Activated CD4-positive, alpha-beta memory T cell treated with anti-CD3 and anti-CD28 coated beads for 36 hours (primary cell): Measurements from ENCODE around the gene AIRE. TPM values are rescaled to one million over a fixed set of nuclear protein-coding genes. Genes with fewer than 3 reads are reported as not detected.

ENCODE experiments used
- CTCF ChIA-PET: fragments of 350-600 bp; sonication (Branson Sonifier 250); formaldehyde crosslinking; loops from one replicate; lab custom pipeline; 2021; ENCODE audit warnings: antibody characterized with exemption, inconsistent platforms; lab: Charles Lee
- POLR2A ChIA-PET: fragments of 350-600 bp; sonication (Branson Sonifier 250); formaldehyde crosslinking; loops from one replicate; lab custom pipeline; 2021; ENCODE audit warnings: antibody characterized with exemption; lab: Charles Lee
- DNase-seq: peaks from one replicate; pipeline ENCODE4 v3.0.0-alpha.2; 2020
- H3K27ac Mint-ChIP-seq: one replicate; pipeline ENCODE4 v1.8.0; 2021; ENCODE audit warnings: mixed read lengths
- H3K27me3 Mint-ChIP-seq: one replicate; pipeline ENCODE4 v1.8.0; 2021; ENCODE audit warnings: mixed read lengths
- H3K36me3 Mint-ChIP-seq: one replicate; pipeline ENCODE4 v1.8.0; 2021; ENCODE audit warnings: mixed read lengths
- H3K4me1 Mint-ChIP-seq: one replicate; pipeline ENCODE4 v1.8.0; 2021; ENCODE audit warnings: low read depth, mixed read lengths
- H3K4me3 Mint-ChIP-seq: one replicate; pipeline ENCODE4 v1.8.0; 2021; ENCODE audit warnings: mild to moderate bottlenecking, mixed read lengths
- H3K9me3 Mint-ChIP-seq: one replicate; pipeline ENCODE4 v1.8.0; 2021; ENCODE audit warnings: mixed read lengths
- intact Hi-C: fragments of 100-400 bp; cut with micrococcal nuclease; formaldehyde crosslinking; loops from one replicate; pipeline ENCODE4 v1.15.1; 2023
- total RNA-seq, 2 experiments: library from RNA; stranded (reverse); gene quantifications; one replicate each; pipeline ENCODE4 v1.2.3, GENCODE V29; 2021

AIRE gene
- total RNA-seq, 2 experiments from 2014 or later = not detected

DNA sequence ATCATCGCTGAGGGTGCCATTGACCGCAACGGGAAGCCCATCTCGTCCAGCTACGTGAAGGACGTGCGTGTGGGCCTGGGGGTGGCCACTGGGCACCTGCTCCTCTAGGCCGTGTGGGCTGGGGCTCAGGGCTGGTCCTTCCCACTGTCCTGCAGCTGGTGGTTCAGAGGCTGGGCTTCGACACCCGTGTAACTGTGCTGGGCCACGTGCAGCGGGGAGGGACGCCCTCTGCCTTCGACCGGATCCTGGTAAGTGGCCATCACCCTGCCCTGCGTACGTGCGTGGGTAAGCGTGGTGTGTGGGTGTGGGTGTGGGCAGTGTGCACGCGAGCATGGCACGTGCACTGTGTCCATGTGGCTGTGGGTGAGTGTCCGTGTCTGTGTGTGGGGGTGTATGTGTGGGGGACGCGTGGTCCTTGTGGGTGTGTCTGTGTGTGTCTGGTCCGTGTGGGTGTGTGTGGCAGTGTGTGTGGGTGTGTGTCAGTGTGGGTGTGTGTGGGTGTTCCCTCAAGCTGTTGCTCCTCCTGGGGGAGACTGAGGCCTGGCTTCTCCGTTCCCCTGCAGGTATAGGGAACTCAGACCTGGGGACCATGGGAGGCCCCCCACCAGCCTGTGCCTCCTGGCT is 30.7 kb downstream of the AIRE start:
- Mint-ChIP-seq H3K27ac (no peak overlapping the region), H3K4me3 (no peak overlapping the region), H3K27me3 (no peaks in the 10 kb centered on the region), H3K36me3 (peaks cover 18% of the 10 kb centered on the region), H3K9me3 (no peaks in the 10 kb centered on the region), H3K4me1 (no peaks in the 10 kb centered on the region)
- intact Hi-C loops = no loop called here
- ChIA-PET POLR2A (no interaction called here), CTCF (interaction anchor here (0.7 kb wide), 1 partner anchor 13 kb away, joined by 3 read pairs; no protein-coding TSS in a partner anchor)
- no peak for DNase-seq

DNA sequence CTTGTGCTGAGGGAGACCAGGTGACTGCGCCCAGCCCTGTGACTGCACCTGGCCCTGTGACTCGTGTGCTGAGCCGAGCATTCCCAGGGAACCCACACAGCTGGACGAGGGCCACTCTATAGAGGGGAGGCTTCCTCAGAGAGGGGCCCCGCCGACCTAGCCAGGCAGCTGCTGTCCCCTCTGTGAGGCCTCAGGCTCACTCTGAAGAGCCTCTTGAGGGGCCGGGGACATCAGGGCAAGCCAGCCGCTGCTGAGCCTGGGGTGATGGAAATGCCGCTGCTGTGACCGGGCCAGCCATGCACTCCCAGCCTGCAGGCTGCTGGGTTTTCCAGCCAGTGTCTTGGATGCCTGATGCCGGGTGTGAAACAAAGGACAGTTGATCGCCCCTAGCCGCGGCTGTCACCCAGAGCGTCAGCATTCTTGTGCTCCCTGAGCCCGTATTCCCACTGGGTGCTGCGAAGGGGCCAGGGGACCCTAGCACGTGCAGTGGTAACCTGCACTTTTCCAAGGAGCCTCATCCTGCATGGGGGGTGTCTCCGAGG is 31.6 kb downstream of the AIRE start:
- Mint-ChIP-seq H3K36me3 (peaks cover 12% of the 10 kb centered on the region), H3K27ac (no peak overlapping the region), H3K4me1 (no peaks in the 10 kb centered on the region), H3K9me3 (no peaks in the 10 kb centered on the region), H3K4me3 (no peak overlapping the region), H3K27me3 (no peaks in the 10 kb centered on the region)
- ChIA-PET POLR2A (no interaction called here), CTCF (no interaction called here)
- no peak for DNase-seq
- intact Hi-C loops = no loop called here

DNA sequence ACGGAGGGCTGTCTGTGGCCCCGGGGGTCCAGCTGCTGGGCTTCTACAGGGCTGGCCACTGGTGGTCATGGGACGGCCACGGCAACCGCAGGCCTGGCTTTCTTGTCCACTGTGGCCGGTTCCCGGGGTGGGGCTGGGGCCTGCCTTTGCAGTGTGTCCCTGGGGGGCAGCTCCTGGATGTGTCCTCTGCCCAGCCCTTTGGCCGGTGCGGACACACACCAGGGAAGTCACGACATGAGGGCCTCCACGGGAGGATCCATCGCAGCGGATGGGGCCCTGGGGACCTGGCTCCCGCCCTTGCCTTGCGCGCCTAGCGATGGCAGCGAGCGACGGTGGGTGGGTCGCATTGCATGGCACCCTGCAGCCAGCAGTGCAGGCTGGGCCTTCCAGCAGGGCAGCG is 32.2 kb downstream of the AIRE start:
- Mint-ChIP-seq H3K27me3 (no peaks in the 10 kb centered on the region), H3K27ac (no peak overlapping the region), H3K36me3 (peaks cover 10% of the 10 kb centered on the region), H3K4me3 (no peak overlapping the region), H3K9me3 (no peaks in the 10 kb centered on the region), H3K4me1 (no peaks in the 10 kb centered on the region)
- DNase-seq = no peak
- CTCF ChIA-PET = no interaction called here
- POLR2A ChIA-PET = no interaction called here
- intact Hi-C loops = no loop called here

DNA sequence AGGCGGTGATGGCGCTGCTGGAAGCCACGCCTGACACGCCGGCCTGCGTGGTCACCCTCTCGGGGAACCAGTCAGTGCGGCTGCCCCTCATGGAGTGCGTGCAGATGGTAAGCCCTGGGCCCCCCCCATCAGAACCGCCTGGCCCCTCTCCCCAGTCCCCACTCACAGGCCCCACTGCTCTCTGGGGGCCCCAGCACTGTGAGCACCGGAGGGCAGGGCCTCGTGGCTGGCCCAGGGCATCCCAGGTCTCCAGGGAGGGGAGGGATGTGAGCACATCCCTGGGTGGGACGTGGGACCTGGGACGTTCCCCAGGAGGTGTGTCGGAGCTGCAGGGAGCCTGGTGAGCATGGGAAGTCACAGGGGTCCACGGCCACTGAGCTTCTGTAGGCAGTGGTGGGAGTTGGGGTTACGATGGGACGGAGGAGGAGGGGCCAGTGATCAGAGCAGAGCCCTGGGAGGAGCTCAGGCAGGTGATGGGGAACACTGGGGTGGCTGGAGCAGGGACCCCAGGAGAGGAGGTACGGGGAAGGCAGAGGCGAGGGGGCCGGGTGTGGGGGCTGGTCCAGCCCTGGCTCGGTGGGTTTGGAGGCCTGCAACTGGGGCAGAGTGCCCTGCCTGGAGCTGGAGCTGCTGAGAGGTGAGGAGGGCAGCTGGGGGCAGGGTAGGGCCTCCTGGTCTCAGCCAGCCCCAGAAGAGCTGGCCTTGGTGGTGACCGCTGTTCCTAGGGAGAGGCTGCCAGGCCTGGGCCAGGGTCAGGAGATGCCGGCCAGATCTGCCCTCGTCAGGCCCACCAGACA is 33.0 kb downstream of the AIRE start:
- H3K4me3 Mint-ChIP-seq = no peak overlapping the region
- no peak for DNase-seq
- H3K9me3 Mint-ChIP-seq = no peaks in the 10 kb centered on the region
- H3K27ac Mint-ChIP-seq = no peak overlapping the region
- CTCF ChIA-PET = interaction anchor here (0.5 kb wide), 1 partner anchor 20 kb away, joined by 3 read pairs; no protein-coding TSS in a partner anchor
- intact Hi-C loops = no loop called here
- H3K4me1 Mint-ChIP-seq = no peaks in the 10 kb centered on the region
- H3K36me3 Mint-ChIP-seq = peaks cover 12% of the 10 kb centered on the region
- no peaks in the 10 kb centered on the region for H3K27me3 Mint-ChIP-seq
- POLR2A ChIA-PET = interaction anchor here (0.5 kb wide), 1 partner anchor 262 kb away, joined by 3 read pairs; no protein-coding TSS in a partner anchor

DNA sequence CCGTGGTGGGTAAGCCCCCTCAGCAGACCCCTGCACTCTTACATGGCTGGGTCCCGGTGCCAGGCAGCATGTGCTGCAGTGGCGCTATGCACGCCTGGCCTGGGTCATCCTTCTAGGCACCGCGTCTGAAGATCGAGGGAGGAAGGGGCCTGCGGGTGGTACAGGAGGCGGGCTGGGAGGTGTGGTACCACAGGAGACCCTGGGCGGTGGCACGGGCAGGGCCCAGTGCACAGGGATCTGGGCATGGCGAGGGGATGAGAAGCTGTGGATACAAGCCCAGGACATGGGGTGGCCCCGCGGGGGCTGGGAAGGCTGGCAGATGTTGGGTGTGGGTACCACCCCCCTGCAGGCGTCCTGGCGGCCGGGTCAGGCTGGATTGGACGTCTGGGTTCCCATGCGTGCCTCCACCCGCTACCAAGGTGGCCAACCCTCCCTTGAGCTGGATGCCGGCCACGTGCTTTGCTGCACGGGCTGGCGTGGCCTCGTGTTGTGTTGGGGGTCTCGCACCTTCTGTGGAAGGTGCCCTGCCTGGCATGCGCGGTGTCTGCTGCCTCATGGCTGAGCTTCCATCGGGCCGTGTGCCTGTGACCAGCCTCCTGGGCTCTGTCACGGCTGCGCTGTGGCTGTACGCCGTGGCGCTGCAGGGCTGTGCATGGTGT is 33.9 kb downstream of the AIRE start:
- DNase-seq = no peak
- ChIA-PET CTCF (interaction anchor here (0.5 kb wide), 1 partner anchor 21 kb away, joined by 3 read pairs; no protein-coding TSS in a partner anchor), POLR2A (no interaction called here)
- Mint-ChIP-seq H3K4me1 (no peaks in the 10 kb centered on the region), H3K27me3 (no peaks in the 10 kb centered on the region), H3K4me3 (no peak overlapping the region), H3K9me3 (no peaks in the 10 kb centered on the region), H3K36me3 (peaks cover 12% of the 10 kb centered on the region), H3K27ac (no peak overlapping the region)
- intact Hi-C loops = no loop called here

DNA sequence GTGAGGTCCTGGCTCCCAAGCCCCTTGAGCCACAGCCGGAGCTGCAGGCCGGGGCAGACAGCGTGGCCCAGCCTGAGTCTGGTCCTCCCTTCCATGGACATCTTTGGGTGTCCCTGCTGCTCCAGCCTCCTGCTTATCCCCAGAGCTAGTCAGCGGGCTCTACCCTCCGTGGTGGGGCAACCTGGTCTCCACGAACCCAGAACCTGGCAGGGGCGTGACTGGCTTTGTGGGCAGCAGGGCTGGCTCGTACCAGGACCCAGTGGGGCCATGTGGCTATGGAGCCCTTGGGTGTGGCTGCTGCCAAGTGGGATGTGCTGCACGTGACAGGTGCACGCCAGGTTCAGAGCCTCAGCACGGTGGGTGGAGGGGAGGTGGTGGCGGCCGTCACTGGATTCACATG is 35.2 kb downstream of the AIRE start:
- Mint-ChIP-seq H3K4me1 (no peaks in the 10 kb centered on the region), H3K4me3 (no peak overlapping the region), H3K36me3 (peaks cover 10% of the 10 kb centered on the region), H3K27ac (no peak overlapping the region), H3K9me3 (no peaks in the 10 kb centered on the region), H3K27me3 (no peaks in the 10 kb centered on the region)
- intact Hi-C loops = no loop called here
- POLR2A ChIA-PET = no interaction called here
- CTCF ChIA-PET = no interaction called here
- DNase-seq = no peak

DNA sequence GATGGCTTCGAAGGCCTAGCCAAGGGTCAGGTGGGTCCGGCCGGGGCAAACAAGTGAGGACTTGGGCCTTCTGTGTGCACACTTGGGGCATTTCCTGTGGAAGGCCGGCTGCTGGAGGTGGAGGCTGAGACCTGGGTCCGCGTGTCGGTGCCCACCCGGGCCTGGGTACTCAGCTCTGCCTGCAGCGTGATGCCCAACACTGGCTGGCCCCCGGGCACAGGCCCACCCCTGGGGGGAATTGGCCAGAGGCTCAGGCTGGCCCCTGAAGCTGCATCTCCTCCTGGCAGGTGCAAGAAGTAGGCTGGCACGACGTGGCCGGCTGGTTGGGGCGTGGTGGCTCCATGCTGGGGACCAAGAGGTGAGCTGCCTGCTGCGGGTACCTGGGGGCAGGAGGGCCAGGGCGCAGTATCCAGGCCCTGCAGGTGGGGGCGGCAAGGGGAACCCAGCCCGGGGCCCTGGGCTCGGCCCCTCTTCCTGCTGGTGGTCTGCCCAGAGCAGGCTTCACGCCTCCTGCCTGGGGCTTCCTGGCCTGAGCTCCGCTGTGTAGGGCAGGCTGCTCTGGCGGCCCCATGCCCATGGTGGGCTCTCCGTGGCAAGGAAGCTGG is 36.3 kb downstream of the AIRE start:
- H3K27me3 Mint-ChIP-seq = no peaks in the 10 kb centered on the region
- CTCF ChIA-PET = no interaction called here
- DNase-seq = no peak
- H3K9me3 Mint-ChIP-seq = no peaks in the 10 kb centered on the region
- intact Hi-C loops = no loop called here
- H3K36me3 Mint-ChIP-seq = peaks cover 8% of the 10 kb centered on the region
- no peak overlapping the region for H3K4me3 Mint-ChIP-seq
- no peaks in the 10 kb centered on the region for H3K4me1 Mint-ChIP-seq
- H3K27ac Mint-ChIP-seq = no peak overlapping the region
- POLR2A ChIA-PET = no interaction called here

DNA sequence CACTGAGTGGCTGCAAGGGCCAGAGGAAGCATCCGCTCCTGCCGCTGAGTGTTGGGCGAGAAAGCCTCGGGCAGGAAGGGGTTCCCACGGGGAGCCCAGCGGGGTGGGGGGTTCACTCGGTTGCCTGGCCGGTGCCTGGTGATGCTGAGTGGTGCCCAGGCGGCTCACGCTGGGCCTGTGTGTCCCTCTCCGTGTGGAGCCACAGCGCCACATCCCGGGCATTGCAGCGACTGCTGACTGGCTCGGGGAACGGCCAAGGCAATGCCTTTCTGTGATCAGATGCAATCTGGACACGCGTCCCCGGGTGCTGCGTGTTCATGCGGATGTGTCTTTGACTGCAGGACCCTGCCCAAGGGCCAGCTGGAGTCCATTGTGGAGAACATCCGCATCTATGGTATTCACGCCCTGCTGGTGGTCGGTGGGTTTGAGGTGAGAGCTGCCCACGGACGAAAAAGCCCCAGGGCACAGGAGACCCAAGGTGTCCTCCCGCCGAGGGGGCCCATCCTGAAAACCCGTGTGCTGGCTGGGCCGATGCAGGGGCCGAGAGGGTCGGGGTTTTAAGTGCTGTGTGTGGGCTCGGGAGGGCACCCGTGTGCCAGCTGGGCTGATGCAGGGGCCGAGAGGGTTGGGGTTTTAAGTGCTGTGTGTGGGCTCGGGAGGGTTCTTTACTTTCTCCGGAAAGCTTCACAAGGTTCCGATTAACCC is 37.1 kb downstream of the AIRE start:
- H3K36me3 Mint-ChIP-seq = peaks cover 8% of the 10 kb centered on the region
- POLR2A ChIA-PET = no interaction called here
- intact Hi-C loops = no loop called here

DNA sequence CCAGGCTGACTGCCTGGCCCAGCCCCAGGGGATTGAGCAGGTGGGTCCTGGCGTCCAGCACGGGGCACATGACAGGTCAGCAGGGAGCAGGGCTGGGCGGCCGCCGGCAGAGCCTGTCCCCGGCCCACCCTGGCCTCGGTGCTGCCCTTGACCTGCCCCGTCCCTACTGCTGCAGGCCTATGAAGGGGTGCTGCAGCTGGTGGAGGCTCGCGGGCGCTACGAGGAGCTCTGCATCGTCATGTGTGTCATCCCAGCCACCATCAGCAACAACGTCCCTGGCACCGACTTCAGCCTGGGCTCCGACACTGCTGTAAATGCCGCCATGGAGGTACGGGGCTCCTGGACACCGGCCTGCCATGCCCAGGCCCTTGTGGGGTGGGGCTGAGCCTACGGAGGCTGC is 37.9 kb downstream of the AIRE start:
- Mint-ChIP-seq H3K27ac (no peak overlapping the region), H3K4me1 (no peaks in the 10 kb centered on the region), H3K27me3 (no peaks in the 10 kb centered on the region), H3K36me3 (peaks cover 8% of the 10 kb centered on the region), H3K9me3 (no peaks in the 10 kb centered on the region), H3K4me3 (no peak overlapping the region)
- CTCF ChIA-PET = no interaction called here
- no peak for DNase-seq
- intact Hi-C loops = no loop called here
- POLR2A ChIA-PET = no interaction called here

More for the DNA sequence above, 37.1 kb downstream of the AIRE start:
- no peak for DNase-seq
- Mint-ChIP-seq H3K4me3 (no peak overlapping the region), H3K27ac (no peak overlapping the region), H3K9me3 (no peaks in the 10 kb centered on the region), H3K27me3 (no peaks in the 10 kb centered on the region), H3K4me1 (no peaks in the 10 kb centered on the region)
- CTCF ChIA-PET = no interaction called here

DNA sequence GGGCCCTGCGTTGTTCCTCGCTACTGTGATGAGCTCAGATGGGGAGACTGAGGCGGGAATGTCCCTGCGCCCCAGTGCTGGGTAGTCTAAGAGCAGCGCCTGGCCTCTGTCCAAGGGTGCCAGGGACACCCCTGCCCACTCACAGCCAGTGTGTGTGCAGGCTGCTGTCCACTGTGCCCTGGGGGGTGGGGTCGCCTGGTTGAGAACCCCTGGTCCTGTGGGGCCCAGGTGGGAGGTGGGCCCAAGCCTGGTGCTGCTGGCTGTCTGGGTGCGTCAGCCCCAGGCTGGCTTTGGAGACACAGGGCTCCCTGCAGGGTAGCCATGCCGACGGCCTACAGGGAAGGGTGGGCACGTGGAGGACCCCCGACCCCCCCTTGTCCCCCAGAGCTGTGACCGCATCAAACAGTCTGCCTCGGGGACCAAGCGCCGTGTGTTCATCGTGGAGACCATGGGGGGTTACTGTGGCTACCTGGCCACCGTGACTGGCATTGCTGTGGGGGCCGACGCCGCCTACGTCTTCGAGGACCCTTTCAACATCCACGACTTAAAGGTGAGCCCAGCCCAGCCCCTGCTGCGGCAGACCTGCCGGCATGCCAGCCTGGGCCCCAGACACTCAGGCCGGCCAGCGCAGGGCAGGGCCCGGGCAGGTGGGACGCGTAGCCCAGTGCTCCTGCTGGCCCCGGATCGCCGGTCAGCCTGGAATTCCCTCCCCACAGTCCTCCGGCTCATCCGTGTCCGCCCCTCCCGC is 38.6 kb downstream of the AIRE start:
- intact Hi-C loops = no loop called here
- no peak for DNase-seq
- peaks cover 6% of the 10 kb centered on the region for H3K36me3 Mint-ChIP-seq
- ChIA-PET POLR2A (no interaction called here), CTCF (no interaction called here)
- H3K27me3 Mint-ChIP-seq = no peaks in the 10 kb centered on the region
- H3K4me3 Mint-ChIP-seq = no peak overlapping the region
- H3K4me1 Mint-ChIP-seq = no peaks in the 10 kb centered on the region
- H3K27ac Mint-ChIP-seq = no peak overlapping the region
- H3K9me3 Mint-ChIP-seq = no peaks in the 10 kb centered on the region

DNA sequence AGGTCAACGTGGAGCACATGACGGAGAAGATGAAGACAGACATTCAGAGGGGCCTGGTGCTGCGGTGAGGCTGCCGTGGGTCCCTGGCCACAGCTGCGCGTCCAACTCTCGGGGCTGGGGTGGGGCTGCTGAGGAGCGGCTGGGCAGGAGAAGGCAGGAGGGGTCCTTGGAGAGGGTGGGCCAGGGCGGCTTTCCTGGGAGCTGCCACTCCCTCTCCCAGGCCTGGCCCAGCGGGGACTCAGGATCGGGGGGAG is 39.1 kb downstream of the AIRE start:
- POLR2A ChIA-PET = no interaction called here
- Mint-ChIP-seq H3K36me3 (peaks cover 3% of the 10 kb centered on the region), H3K27me3 (no peaks in the 10 kb centered on the region), H3K4me3 (no peak overlapping the region), H3K9me3 (no peaks in the 10 kb centered on the region), H3K4me1 (no peaks in the 10 kb centered on the region), H3K27ac (no peak overlapping the region)
- intact Hi-C loops = no loop called here
- DNase-seq = no peak
- CTCF ChIA-PET = no interaction called here
